K562 (cell line): ENCODE measurements around the gene MAGEC1. TPM values are rescaled to one million over a fixed set of nuclear protein-coding genes. Genes with fewer than 3 reads are reported as not detected.

ENCODE experiments used
- ATAC-seq: fragments of 200-7000 bp; cut with Tn5 transposase; 3 replicates; pipeline ENCODE4 v1.9.1; 2020; ENCODE audit warnings: moderate library complexity
- BruUV-seq: library from RNA; stranded (reverse); fragments of 400-500 nt; replicated peaks from 2 replicates; lab custom pipeline; 2021; lab: Mats Ljungman, UMichigan
- CTCF ChIA-PET: fragments of 300-600 bp; formaldehyde crosslinking; extraction: SDS; loops from one replicate; lab custom pipeline; 2021; ENCODE audit warnings: low intra/inter-chr PET ratio; lab: Yijun Ruan, JAX
- POLR2A ChIA-PET: fragments of 300-600, 350-650 bp; sonication (Branson Sonifier 250); formaldehyde crosslinking; extraction: SDS; loops from one replicate; lab custom pipeline; 2021; ENCODE audit warnings: antibody characterized with exemption, inconsistent platforms; lab: Yijun Ruan, JAX
- DNase-seq, 4 experiments: peaks; one replicate each; pipeline versions ENCODE4 v3.0.0 to v3.0.0-alpha.2; 2011 to 2018; ENCODE audit warnings: low spot score in 3 of 4, mixed read lengths in 3 of 4; ENCODE audit errors: extremely low read depth in 1 of 4
- FAIRE-seq: peaks from 2 replicates; lab custom pipeline; 2011; peaks lifted over from hg19 to GRCh38; lab: Jason Lieb, UNC
- H2AFZ ChIP-seq: 2 replicates; pipeline ENCODE4 v1.6.0; 2011; ENCODE audit warnings: low read depth, low read length, control low read depth, inconsistent platforms
- H3K27ac ChIP-seq: fragments of 200-600 bp; 3 replicates; pipeline ENCODE4 v1.8.0; 2011; ENCODE audit warnings: low read depth, mild to moderate bottlenecking, control low read depth, inconsistent platforms, low read length, moderate library complexity, mixed read lengths; ENCODE audit errors: extremely low read depth
- H3K27me3 ChIP-seq, 2 experiments: fragments of 300-600 bp in 1 of 2; 2 replicates in 1 of 2; 3 replicates in 1 of 2; pipeline versions ENCODE4 v1.6.0 to v1.8.0; 2011; ENCODE audit warnings: inconsistent platforms in 2 of 2, low read length in 2 of 2, mild to moderate bottlenecking in 1 of 2, mixed read lengths in 1 of 2, moderate library complexity in 1 of 2; ENCODE audit not compliant: control insufficient read depth in 2 of 2, insufficient read depth in 2 of 2
- H3K36me3 ChIP-seq: fragments of 300-600 bp; 3 replicates; pipeline ENCODE4 v1.8.0; 2011; ENCODE audit warnings: mild to moderate bottlenecking, low read length, inconsistent platforms; ENCODE audit not compliant: control insufficient read depth, insufficient read depth
- H3K4me1 ChIP-seq, 2 experiments: fragments of 200-600 bp in 1 of 2; replicated peaks in 1 of 2; 2 replicates in 1 of 2; 3 replicates in 1 of 2; pipeline versions ENCODE4 v1.5.1 to v1.8.0; 2011; ENCODE audit warnings: inconsistent platforms in 2 of 2, low read length in 2 of 2, mild to moderate bottlenecking in 1 of 2, mixed read lengths in 1 of 2, moderate library complexity in 1 of 2; ENCODE audit not compliant: control insufficient read depth in 2 of 2, insufficient read depth in 2 of 2
- H3K4me2 ChIP-seq: 2 replicates; pipeline ENCODE4 v1.6.1; 2011; ENCODE audit warnings: low read length, control low read depth, inconsistent platforms, mixed read lengths; ENCODE audit not compliant: insufficient read depth
- H3K4me3 ChIP-seq: fragments of 200-600 bp; sonication (generic), shearing (Covaris generic); 2 replicates; pipeline ENCODE4 v1.5.1; 2016; ENCODE audit warnings: control low read depth, inconsistent platforms
- H3K79me2 ChIP-seq: fragments of 200-600 bp; 3 replicates; pipeline ENCODE4 v1.8.0; 2011; ENCODE audit warnings: low read length, inconsistent platforms; ENCODE audit not compliant: control insufficient read depth, insufficient read depth
- H3K9ac ChIP-seq, 2 experiments: 2 replicates each; pipeline versions ENCODE4 v1.6.0 to v1.6.1; 2011; ENCODE audit warnings: low read depth in 2 of 2, low read length in 2 of 2, control low read depth in 1 of 2, inconsistent platforms in 1 of 2, mild to moderate bottlenecking in 1 of 2, mixed read lengths in 1 of 2; ENCODE audit not compliant: insufficient read depth in 1 of 2
- H3K9me1 ChIP-seq: one replicate; pipeline ENCODE4 v1.6.0; 2011; ENCODE audit warnings: inconsistent platforms, mild to moderate bottlenecking, low read length, moderate library complexity; ENCODE audit not compliant: control insufficient read depth, insufficient read depth
- H3K9me3 ChIP-seq: replicated peaks from 2 replicates; pipeline ENCODE4 v1.5.1; 2011; ENCODE audit warnings: low read depth, low read length, inconsistent platforms; ENCODE audit not compliant: control insufficient read depth, insufficient read depth
- H4K20me1 ChIP-seq: replicated peaks from 2 replicates; pipeline ENCODE4 v1.6.1; 2011; ENCODE audit warnings: low read length, inconsistent platforms, mixed read lengths; ENCODE audit not compliant: control insufficient read depth, insufficient read depth
- BACH1 ChIP-seq: fragments of 200-800 bp; sonication (Bioruptor generic); IDR thresholded peaks from 2 replicates; pipeline ENCODE4 v1.6.1; 2016; ENCODE audit warnings: missing genetic modification characterization, missing compliant biosample characterization
- IFI16 ChIP-seq: fragments of 250-450 bp; sonication (Bioruptor Pico); IDR thresholded peaks from 2 replicates; pipeline ENCODE4 v2.1.2; 2022; ENCODE audit warnings: mild to moderate bottlenecking, inconsistent platforms
- TSC22D4 ChIP-seq: fragments of 450-650 bp; IDR thresholded peaks from 2 replicates; pipeline ENCODE4 v1.6.1; 2016; ENCODE audit warnings: missing genetic modification characterization, missing biosample characterization, control low read depth
- UBTF ChIP-seq, 2 experiments: IDR thresholded peaks; 2 replicates each; pipeline ENCODE4 v1.6.1; 2012; ENCODE audit warnings: improper control_type of control experiment in 2 of 2, low read depth in 2 of 2, low read length in 2 of 2, borderline replicate concordance in 1 of 2
- YY1 ChIP-seq, 3 experiments: IDR thresholded peaks; 2 replicates each; pipeline ENCODE4 v1.6.1; 2011; ENCODE audit warnings: low read length in 2 of 3, mild to moderate bottlenecking in 2 of 3, moderate library complexity in 2 of 3, borderline replicate concordance in 1 of 3, control low read depth in 1 of 3, low read depth in 1 of 3; ENCODE audit not compliant: insufficient read depth in 3 of 3, insufficient replicate concordance in 2 of 3, control insufficient read depth in 1 of 3, insufficient read length in 1 of 3; ENCODE audit errors: extremely low read depth in 1 of 3
- ZNF444 ChIP-seq: fragments of 250-450 bp; sonication (Bioruptor Pico); IDR thresholded peaks from 2 replicates; pipeline ENCODE4 v1.4.0; 2020; ENCODE audit warnings: mild to moderate bottlenecking, moderate library complexity
- ZNF764 ChIP-seq: fragments of 250-450 bp; sonication (Bioruptor Pico); IDR thresholded peaks from 2 replicates; pipeline ENCODE4 v1.4.0; 2020; ENCODE audit warnings: low read depth, mild to moderate bottlenecking, moderate library complexity
- whole genome bisulfite sequencing: fragments of 100-300 bp; shearing (Covaris generic); methylation state at CpG from one replicate; pipeline ENCODE4 v1.1.6; 2016; ENCODE audit warnings: low coverage, mixed read lengths; ENCODE audit not compliant: insufficient coverage; ENCODE audit errors: missing lambda C conversion rate; 5-methylcytosine and 5-hydroxymethylcytosine counted together
- in situ Hi-C: fragments of 300-500 bp; cut with MboI; formaldehyde crosslinking; loops from 4 replicates; pipeline ENCODE4 v1.15.0; 2018; ENCODE audit warnings: inconsistent platforms, mixed read lengths
- intact Hi-C: fragments of 100-400 bp; cut with micrococcal nuclease; formaldehyde crosslinking; loops from 2 replicates; pipeline ENCODE4 v1.14.2; 2022
- polyA plus RNA-seq, 8 experiments: library from polyadenylated mRNA; depleted of rRNA in 4 of 8; stranded (reverse) in 5 of 8; unstranded in 3 of 8; fragments of >200 nt; fragmentation: Nextera tagmentation in 2 of 8; fragmentation: Illumina TruSeq in 1 of 8; extraction: Ambion mirVana in 2 of 8; extraction: Trizol in 1 of 8; gene quantifications; 2 replicates each; pipeline versions ENCODE4 v1.2.1 to v1.2.3, GENCODE V29; 2011 to 2014; ENCODE audit warnings: inconsistent platforms in 1 of 8, missing spikeins in 1 of 8
- total RNA-seq, 7 experiments: library from RNA; depleted of rRNA in 6 of 7; stranded (reverse); fragments of >200 nt in 6 of 7; fragmentation: Illumina TruSeq in 2 of 7; extraction: Trizol in 2 of 7; gene quantifications; 2 replicates each; pipeline versions ENCODE4 v1.2.1 to v1.2.3, GENCODE V29; 2011 to 2021; ENCODE audit warnings: low replicate concordance in 1 of 7
- TF ChIP-seq, protein P1 (sequence below): sonication (generic); formaldehyde crosslinking; IDR thresholded peaks from 2 replicates; pipeline ENCODE4 v1.5.0; 2020; ENCODE audit warnings: missing genetic modification reagents
- TF ChIP-seq, protein P2 (sequence below): fragments of 450-650 bp; IDR thresholded peaks from 2 replicates; pipeline ENCODE4 v1.7.0; 2016; ENCODE audit warnings: borderline replicate concordance

The MAGEC1 gene
- total and polyA plus RNA-seq, 9 of the 15 experiments (the other 6 are each of a cell fraction or from before 2014, with no cell fraction given), result 5.6 to 56.6 (median 21.4) TPM

GRCh38 chrX:141897690-141898089 lies 6.0 kb upstream of the MAGEC1 start:
- no peak for FAIRE-seq
- H3K9me3 ChIP-seq, result no peaks in the 10 kb centered on the region

DNA sequence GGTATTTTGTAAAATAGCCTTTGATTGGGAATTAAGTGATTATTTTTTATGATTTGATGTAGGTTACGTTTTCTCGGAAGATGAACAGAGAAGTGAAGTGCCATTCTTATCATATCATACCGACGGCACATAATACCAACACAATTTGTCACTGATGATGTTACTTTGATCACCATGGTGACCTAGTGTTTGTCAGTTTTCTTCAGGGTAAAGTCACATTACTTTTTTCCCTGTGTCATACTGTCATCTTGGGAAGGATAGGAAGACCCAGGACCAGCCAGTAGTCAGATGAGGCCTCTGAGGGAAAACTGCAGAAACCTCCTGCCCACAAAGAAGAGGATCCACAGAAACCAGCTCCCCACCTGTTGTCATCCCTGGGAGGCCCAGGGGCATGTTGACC lies 1.3 kb upstream of the MAGEC1 start:
- no peak for FAIRE-seq
- TF ChIP-seq IFI16 (no peak), ZNF764 (CRISPR knock-in tag) (no peak), YY1 (IDR thresholded peaks at IDR 0.05; ENCODE audit: borderline replicate concordance in 1 of 3, control insufficient read depth in 1 of 3, extremely low read depth in 1 of 3, insufficient read depth in 3 of 3, insufficient read length in 1 of 3, insufficient replicate concordance in 2 of 3, low read depth in 1 of 3, low read length in 2 of 3) (no peak), UBTF (IDR thresholded peaks at IDR 0.05; ENCODE audit: borderline replicate concordance in 1 of 2, low read depth in 2 of 2, low read length in 2 of 2) (no peak), ZNF444 (no peak), BACH1 (tag) (no peak)
- TF ChIP-seq, protein P1, sequence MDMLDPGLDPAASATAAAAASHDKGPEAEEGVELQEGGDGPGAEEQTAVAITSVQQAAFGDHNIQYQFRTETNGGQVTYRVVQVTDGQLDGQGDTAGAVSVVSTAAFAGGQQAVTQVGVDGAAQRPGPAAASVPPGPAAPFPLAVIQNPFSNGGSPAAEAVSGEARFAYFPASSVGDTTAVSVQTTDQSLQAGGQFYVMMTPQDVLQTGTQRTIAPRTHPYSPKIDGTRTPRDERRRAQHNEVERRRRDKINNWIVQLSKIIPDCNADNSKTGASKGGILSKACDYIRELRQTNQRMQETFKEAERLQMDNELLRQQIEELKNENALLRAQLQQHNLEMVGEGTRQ (CRISPR knock-in tag), result no peak
- TF ChIP-seq, protein P2, sequence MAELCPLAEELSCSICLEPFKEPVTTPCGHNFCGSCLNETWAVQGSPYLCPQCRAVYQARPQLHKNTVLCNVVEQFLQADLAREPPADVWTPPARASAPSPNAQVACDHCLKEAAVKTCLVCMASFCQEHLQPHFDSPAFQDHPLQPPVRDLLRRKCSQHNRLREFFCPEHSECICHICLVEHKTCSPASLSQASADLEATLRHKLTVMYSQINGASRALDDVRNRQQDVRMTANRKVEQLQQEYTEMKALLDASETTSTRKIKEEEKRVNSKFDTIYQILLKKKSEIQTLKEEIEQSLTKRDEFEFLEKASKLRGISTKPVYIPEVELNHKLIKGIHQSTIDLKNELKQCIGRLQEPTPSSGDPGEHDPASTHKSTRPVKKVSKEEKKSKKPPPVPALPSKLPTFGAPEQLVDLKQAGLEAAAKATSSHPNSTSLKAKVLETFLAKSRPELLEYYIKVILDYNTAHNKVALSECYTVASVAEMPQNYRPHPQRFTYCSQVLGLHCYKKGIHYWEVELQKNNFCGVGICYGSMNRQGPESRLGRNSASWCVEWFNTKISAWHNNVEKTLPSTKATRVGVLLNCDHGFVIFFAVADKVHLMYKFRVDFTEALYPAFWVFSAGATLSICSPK, result no peak

More at GRCh38 chrX:141897690-141898089, 6.0 kb upstream of the MAGEC1 start:
- H3K36me3 ChIP-seq, result no peaks in the 10 kb centered on the region
- H2AFZ ChIP-seq, result no peak overlapping the region
- no peak overlapping the region for H3K4me2 ChIP-seq
- TF ChIP-seq TSC22D4 (tag), result no peak
- no peaks in the 10 kb centered on the region for H3K4me1 ChIP-seq
- H3K4me3 ChIP-seq, result no peak overlapping the region
- ATAC-seq, result no peak
- H3K9me1 ChIP-seq, result no peaks in the 10 kb centered on the region
- DNase-seq, result no peak
- H3K27me3 ChIP-seq, result no peaks in the 10 kb centered on the region
- in situ Hi-C loops (no loop called here), intact Hi-C loops (no loop called here)
- no TSS peak for BruUV-seq
- 0% methylated on average over 2 of the region's 2 CpGs for WGBS
- ChIA-PET CTCF (no interaction called here), POLR2A (no interaction called here)
- H3K9ac ChIP-seq, result no peak overlapping the region
- no peaks in the 10 kb centered on the region for H4K20me1 ChIP-seq
- no peaks in the 10 kb centered on the region for H3K79me2 ChIP-seq
- no peak overlapping the region for H3K27ac ChIP-seq

More for the DNA sequence above, 1.3 kb upstream of the MAGEC1 start:
- in situ Hi-C loops (no loop called here), intact Hi-C loops (no loop called here)
- ChIA-PET CTCF (no interaction called here), POLR2A (no interaction called here)
- Histone ChIP-seq H3K27me3 (no peaks in the 10 kb centered on the region), H3K4me1 (peaks cover 0 to 4% of the 10 kb centered on the region in 2 experiments; a peak in 1 of 5 replicates), H3K27ac (no peak overlapping the region), H3K4me3 (no peak overlapping the region), H4K20me1 (no peaks in the 10 kb centered on the region), H3K79me2 (peaks cover 10% of the 10 kb centered on the region), H3K9me1 (no peaks in the 10 kb centered on the region), H3K4me2 (no peak overlapping the region), H3K9ac (no peak overlapping the region), H3K9me3 (no peaks in the 10 kb centered on the region), H2AFZ (no peak overlapping the region; the same call in 1 of the 2 replicates), H3K36me3 (peaks cover 13% of the 10 kb centered on the region; the same call in 1 of the 3 replicates)
- ATAC-seq (no peak), DNase-seq (no peak)
- no TSS peak for BruUV-seq
- WGBS, result 39% methylated on average over 4 of the region's 4 CpGs
